NCI-H748 treated with DMSO at 0.1 percent for 48 hours (cell line): ENCODE results near the gene ZXDC.

ENCODE experiments used
- DNase-seq: peaks from one replicate; lab custom pipeline; 2025; lab: John Stamatoyannopoulos, UW

Gene ZXDC

DNA sequence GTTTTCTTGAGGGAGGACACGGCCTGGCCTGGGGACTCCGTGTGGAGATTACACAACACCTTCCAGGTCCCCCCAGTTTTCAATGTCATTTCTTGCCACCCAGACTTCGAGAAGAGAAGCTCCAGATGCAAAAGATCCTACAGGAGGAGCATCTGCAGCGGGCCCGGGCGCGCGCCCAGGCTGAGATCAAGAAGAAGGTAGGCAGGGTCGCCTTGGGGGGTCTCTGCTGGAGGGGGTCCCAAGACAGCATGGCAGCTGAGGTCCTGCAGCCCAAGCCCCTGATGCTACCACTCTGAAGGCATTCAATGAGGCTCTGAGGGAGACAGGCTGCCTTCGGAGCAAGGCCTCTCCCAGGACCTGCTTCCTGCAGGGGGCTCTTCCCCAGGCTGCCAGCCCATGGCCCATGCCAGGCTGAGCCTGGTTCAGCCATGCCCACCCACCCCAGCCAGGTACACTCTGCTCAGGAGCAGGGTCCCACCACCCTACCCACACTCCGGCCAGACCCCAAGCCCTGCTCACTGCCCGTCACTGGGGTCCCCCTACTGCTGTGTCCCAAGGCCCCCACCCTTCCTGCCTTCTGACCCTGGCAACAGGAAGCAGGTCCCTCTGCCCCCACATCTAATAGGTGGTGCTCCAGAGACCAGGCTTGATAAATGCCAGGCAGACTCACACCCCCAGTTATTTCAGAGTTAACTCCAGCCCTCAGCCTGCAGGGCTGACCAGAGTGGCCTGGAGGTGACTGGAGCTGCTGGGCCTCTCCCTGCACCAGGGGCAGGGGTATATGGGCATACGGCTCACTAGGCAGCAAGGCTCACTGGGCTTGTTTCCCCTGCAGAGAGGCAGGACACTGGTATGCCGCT, 40.0 kb downstream of the ZXDC start:
- no peak for DNase-seq

DNA sequence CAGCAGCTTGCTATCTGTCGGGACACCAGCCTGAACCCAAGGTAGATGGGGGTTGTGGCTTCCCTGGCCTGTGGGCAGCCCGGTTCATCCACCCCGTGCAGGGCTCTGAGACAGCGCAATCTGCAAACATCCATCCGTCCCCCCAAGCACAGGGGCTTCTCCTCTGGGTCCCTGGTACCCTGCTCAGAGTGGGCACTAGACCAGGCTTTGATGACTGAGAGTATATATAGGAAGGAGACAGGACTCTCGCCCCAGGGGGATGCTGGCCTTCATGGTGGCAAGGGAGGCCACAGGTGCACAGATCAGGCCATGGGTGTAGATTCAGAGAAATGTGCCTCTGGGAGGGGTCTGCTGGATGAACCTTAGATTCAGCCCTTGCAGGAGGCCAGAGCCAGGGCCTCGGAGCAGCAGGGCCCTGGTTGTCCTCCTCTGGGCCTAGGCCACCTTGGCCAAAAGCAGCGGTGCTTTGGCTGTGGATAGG, 40.7 kb downstream of the ZXDC start:
- no peak for DNase-seq

DNA sequence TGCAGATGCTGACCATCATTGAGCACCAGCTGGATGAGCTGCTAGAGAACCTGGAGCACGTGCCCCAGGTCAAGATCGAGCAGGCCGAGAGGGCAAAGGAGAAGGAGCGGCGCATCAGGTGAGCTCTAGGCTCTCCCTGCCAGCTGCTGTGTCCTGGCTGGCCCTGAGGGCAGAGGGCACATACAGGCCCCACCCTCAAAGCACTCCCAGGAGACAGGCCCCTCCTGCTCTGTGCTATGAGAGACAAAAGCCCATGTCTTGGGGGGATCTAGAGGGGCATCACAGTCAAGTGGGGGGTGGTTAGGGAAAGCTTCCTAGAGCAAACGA, 41.5 kb downstream of the ZXDC start:
- DNase-seq: no peak

DNA sequence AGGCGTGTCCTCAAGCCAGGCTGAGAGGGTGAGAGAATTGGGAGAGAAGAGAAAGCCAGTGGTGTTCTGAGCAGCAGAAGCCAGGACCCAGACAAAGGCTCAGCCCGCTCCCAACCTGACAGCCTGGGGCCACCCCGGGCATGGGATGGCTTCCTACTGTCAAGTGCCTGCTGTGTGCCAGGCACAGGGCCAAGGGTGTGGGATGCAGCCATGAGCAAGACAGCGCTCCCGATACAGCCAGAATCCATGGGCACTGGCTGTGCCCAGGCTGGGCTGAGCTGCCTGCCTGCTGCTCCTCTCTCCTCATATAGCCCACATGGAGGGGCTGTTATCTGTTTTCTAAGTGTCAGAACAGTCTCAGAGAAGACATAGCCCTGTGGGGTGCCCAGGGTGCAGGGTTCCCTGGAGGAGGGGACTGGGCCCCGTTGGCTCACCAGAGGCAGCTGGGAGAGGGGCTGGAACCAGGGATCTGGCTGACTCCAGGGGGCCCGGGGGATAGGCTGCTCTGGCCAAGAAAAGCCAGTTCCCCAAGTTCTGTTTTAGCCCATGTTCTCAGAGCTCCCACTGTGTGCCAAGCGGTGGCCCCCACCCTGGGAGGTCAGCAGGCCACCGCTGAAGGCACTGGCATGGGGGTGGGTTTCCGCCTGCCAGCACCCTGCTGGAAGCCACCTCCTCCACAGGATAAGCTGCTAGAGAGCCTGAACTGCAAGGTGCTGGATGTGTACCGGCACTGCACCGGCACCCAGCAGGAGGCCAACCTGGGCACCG, 42.0 kb downstream of the ZXDC start:
- no peak for DNase-seq

DNA sequence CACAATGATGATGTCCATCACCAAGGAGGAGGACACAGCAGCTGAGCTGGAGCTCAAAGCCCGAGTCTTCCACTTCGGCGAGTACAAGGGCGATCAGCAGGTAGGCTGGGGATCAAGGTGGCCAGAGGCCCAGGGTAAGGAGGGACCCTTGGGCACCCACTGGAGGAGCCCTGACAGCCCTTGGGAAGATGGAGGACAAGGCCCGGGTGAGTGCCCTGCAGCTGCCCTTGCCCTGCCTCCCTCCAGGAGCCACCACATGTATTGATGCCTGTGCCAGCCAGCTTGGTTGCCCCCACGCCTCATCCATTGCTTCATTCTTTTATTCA, 42.6 kb downstream of the ZXDC start:
- DNase-seq: no peak

DNA sequence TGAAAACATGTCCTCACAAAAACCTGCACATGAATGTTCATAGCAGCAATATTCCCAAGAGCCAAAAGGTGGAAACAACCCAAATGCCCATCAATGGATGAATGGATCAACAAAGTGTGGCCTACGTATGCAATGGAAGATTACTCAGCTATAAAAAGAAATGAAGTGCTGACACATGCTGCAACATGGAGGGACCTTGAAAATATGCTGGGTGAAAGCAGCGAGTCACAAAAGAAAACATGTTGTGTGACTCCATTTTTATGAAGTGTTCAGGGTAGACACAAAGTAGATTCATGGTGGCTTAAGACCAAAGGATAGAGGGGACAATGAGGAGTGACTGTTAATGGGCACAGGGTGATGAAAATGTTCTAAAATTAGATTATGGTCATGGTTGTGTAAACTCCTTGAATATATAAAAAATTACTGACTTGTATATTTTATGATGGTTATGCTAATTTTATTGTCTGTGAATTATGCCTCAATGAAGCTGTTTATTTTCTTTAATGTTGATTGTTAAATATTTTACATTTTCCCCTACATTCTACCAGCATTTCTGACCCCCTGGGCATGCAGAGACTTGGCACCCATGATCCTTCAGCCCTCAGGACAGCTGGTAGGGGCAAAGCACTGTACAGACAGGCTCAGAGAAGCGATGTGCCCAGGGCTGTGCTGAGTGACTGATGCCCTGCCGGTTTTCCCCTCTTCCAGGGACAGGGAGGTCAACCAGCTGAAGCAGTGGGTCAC, 43.2 kb downstream of the ZXDC start:
- DNase-seq: no peak

DNA sequence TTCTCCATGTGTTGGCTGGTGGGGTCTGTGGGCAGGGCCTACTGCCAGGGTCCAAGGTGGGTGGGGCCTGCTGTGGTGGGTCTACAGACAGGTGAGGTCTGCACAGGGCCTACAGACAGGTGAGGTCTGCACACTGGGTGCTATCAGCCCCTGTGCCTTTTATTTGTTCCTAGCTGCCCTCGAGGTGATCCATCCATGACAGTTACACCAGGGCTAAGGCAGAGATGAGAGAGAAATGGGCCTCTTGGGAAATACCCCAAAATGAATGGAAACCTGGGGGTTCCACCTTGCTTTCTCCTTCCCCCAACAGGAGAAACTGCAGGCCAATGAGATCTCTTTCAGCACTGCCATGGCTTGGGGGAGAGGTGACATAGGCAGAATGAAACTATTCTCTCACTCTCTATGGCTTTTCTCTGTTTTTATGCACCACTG, 44.6 kb downstream of the ZXDC start:
- DNase-seq: no peak

DNA sequence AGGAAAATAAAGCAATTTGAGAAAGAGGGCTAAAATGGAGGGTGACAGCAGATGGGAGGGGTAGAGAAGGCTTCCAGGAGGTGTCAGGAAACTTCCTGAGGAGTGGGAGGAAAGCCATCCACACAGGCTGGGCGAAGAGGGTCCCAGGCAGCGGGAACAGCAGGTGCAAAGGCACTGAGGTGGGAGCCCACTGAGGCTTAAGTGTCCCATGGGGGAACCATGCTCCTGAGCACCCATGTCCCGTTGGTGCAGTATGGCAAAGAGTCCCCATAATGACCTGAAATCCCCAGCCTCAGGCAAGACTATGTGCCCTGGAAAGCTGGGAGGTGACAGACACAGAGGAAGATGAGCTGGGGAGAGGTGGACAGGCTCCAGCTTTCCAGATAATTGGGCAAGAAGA, 50.9 kb downstream of the ZXDC start:
- no peak for DNase-seq

DNA sequence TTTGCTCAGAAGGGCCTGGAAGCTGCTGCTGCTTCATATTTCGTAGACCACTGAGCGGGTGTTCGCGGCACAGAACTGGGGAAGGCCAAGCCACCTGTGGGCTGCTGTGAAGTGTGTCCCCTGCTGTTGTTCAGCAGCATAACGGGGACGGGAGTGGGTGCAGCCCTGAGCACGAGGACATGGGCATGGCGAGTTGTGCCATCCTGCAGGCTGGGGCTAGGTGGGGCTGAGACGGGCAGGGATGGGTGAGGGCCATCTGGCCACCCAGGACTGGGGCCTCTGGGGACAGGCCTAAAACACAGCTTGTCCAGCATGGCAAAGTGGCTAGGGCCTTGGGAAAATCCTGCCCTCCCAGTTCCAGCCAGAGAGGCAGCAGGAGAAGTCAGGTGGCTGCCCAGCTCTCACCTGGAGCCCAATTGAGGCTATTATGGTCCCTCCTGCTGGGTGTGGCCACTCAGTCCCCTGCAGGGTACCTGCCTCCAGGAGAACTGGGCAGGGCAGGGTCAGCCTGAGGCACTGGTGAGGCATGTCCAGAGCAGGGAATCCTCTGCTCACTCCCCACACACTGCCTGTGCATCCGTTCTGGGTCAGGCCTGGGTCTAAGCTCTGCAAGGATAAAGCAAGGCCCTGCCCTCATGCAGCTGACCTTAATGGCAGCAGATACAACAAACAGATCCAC, 51.5 kb downstream of the ZXDC start:
- DNase-seq: no peak

DNA sequence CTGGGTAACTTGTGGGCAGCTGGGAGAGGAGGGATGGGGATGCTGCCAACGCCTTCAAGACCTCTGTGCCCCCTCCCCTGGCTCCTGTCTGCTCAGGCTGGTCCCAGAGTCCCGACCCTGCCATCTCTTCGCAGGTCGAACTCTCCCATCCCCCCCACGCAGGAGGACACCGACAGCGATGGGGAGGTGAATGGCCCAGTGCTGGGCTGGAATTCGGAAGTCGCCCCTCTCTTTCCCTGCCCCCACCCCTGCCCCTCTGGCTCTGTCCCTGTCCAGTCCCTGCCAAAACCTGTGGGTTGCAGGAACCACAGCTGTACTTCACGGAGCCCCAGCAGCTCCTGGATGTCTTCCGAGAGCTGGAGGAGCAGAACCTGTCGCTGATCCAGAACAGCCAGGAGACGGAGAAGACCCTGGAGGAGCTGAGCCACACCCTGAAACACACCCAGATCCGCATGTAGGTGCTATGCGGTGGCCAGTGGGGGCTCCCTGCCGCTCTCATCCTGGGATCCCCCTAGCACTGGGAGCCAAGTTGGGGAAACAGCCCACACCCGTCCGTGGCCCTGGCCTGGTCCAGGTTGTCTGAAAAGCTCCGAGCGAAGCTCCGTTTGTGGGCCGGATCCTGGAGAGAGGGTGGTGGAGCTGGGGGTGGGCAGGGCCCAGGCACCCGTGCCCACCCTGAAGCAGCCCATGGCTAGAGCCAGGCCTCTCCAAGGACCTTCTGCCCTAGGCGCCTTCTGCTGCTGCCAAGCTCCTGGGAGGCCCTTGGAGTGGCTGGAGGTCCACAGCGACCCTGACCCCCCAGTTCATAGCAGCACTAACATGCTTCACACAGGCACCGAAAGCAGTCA, 52.3 kb downstream of the ZXDC start:
- no peak for DNase-seq

DNA sequence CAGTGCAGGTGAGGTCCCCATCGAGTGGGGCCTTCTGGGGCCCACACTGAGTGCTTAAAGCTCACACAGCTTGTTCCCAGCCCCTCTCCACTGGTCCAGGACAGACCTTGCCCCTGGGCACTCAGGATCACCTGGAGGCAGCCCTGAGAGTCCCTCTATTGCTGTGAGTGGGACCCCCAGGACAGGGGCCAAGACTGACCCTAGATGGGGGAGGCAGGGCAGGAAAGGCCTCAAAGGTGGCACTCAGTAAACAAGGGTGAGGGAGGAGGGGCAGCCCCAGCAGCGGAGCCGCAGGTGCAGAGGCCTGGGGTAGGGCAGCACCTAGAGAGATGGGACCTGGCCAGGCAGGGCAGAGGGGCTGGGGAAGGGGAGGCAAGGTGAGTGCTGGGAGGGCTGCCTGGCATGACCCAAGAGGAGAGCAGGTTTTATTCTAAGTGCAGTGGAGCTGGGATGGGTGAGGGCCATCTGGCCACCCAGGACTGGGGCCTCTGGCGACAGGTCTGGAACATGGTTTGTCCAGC, 53.1 kb downstream of the ZXDC start:
- DNase-seq: no peak

DNA sequence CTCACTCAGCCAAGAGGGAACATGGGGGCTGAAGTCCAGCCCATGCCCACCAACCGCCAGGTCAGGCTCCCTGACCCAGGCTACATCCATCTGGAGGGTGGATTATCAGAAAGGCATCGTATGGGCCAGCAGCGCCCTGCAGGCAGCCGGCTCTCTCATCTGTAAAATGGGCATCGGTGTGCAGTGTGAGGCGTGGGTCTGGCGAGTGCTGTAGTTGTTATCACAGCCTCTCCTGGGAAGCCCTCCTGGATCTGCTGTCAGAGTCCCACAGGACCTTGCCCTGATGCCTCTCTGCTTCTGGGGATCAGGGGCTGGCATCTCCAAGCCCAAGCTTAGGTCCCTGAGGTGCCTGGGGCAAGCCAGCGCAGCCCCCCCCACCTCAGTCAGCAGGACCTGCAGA, 53.6 kb downstream of the ZXDC start:
- no peak for DNase-seq

DNA sequence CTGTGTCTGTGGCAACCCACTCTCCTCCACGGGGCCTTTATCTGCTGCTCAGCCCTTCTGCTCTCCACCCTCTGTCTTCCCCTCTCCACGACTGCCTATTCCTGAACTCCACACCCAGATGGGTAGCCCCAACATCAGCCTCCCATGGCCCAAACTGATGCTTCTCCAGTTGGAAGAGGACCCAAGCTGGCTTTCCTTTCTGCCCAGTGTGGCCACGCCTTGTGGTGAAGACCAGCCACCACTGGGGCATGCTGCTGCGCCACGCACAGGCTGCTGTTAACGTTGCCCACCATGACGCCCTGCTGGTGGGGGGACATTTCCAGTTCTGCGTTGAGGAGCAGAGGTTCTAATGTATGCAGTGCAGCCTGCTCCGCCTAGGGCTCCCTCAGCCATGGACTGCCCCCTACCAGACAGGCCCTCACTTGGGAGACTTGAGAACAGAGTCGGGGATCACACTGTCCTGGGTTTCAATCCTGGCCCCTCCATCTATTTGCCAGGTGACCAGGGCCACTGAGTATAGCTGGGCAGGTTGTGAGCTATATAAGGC, 54.0 kb downstream of the ZXDC start:
- no peak for DNase-seq

DNA sequence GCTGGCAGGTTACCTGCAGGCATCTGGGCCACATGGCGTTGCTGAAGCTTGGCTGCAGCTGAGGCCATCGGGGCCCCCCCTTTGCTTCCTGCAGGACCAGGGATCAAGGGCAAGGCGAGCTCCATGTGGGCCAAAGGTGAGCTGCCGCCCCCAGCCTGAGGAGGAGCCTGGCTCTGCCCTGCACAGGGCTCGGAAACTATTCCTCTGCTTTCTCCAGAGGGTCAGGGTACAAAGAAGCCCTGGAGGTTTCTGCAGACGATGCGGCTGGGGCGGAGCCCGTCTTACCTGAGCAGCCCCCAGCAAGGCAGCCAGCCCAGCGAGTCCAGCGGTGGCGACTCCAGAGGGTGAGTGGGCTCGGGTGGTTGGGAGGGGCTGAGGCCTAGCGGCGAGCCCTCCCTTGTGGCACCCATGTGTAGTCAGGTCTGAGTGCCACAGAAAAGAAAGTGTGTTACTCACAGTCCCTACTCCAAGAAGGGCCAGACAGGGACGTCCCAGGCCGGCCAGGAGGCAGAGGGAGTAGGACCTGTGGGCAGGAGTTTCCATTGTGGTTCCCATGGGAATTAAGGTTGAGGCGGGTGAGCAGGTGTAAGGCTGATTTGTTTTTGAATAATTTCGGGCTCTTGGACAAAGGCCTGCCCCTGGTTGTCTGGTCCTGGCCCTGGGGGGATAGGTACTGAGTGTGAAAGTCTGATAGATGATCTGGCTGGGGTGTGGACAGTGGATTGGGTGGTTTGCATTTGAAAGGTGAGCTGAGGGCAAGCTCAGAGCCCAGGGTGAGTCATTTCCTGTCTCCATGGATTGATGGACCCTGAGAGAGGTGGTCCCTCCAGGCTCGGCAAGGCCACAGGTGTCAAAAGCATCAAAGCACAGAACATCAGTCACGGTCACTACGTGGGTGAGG, 55.6 kb downstream of the ZXDC start:
- no peak for DNase-seq

DNA sequence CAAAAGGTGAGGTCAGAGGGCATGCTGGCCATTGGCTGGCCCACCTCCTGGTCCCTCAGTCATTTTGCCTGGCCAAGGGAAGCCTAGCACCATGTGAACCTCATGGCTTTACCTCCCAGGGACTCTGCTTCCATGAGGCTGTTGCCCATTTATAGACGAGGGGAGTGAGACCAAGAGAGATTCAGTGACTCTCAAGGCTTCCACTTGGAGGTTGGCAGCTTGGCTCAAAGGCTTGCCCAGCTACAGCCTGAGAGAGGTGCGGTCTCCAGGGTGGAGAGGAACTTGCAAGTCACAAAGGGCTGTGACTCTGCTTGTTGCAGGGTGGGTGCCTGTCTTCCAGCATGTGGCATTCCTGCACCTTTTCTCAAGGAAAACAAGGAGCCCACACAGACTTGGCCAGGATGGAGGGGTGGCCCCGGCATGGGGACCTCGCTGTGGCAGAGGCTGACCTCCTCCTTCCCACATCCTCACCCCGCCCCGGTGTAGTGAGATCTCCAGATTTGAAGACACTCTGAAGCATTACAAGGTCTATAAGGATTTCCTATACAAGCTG, 56.5 kb downstream of the ZXDC start:
- DNase-seq: no peak

DNA sequence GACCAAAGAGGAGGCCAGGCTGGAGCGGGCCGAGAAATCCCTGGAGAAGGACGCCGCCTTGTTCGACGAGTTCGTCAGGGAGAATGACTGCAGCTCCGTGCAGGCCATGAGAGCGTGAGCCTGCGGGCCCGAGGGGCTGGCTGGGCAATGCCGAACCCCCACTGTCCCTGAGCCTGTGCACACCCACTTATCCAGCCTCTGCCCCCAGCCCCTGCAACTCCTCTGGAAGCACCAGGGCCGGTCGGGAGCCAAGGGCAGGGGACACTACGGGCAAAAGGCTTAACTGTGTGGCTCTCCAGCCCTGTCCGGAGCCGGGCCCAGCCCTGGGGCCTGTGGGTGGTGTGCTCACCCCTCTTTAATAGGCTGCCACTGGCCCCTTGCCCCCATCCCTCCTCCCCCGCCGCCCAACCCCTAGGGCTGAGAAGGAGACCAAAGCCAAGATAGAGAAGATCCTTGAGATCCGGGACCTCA, 57.0 kb downstream of the ZXDC start:
- DNase-seq: no peak

DNA sequence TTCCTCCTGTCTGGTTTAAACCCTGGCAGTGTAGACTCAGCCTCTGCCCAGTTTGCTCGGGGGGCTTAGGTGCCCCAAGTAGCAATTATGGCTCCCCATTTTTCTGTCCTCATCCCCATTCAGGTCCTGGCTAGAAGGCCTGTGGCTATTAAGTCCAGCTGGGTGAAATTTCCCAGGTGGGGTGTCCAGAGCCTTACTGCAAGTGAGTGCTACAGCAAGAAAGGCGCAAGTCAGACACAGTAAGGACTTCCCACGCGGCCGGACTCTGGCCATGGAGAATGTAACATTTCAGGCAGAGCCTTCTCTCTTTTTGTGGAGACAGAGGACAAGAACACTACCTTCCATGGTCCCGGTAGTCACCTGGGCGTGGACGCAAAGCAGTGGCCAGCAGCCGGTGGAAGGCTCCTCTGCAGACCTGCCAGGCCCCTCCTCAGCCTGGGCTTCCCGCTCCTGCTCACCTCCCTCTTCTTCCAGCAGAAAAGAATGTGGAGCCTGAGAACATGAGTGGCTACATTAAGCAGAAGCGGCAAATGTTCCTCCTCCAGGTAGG, 57.6 kb downstream of the ZXDC start:
- DNase-seq: no peak

DNA sequence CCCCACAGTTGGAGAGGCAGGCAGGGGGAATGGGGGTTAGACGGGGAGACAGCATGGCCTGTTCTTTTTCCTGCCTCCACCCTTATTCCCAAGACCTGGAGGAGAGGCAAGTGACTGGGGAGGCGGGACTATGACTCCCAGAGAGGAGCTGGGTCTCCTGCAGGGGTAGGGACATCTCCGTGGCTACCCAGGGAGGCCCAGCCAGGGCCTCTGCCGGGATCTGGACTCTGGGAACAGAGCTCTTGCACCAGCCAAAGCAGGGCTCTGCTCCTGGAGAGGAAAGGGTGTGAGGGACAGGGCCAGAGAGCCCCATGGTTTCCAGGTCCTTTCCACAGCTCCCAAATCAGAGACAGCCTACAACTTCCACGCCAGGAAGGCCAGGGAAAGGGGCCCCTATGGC, 58.2 kb downstream of the ZXDC start:
- DNase-seq: no peak

DNA sequence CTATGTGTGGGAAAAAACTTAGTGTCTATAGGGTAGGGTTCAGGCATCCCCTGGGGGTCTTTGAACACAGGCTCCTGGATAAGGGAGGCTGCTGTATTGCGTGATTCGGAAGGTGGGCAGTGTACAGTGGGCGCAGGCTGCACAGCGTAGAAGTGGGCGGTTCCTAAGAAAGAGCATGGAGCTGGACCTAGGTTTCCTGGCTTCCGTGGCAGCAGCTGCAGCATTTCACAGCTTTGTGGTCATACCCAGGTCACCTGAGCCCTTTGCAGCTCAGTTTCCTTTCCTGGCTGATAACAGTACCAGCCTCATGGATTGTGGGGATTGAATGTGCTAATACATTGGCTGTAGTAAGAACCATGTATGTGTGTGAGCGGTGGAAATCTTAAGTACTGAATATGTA, 58.7 kb downstream of the ZXDC start:
- DNase-seq: no peak
